Neural progenitor cell (in vitro differentiated cells): Measurements from ENCODE around the gene SARDH.

Experiments
- CTCF ChIP-seq: fragments of 200-600 bp; sonication (generic); IDR thresholded peaks from 2 replicates; pipeline ENCODE4 v1.5.1; 2017; ENCODE audit warnings: antibody characterized with exemption, mild to moderate bottlenecking
- EZH2 ChIP-seq: fragments of 200-600 bp; sonication (generic); IDR thresholded peaks from 2 replicates; pipeline ENCODE4 v1.6.1; 2017; ENCODE audit warnings: antibody characterized with exemption, mild to moderate bottlenecking, moderate library complexity

GRCh38 chr9:133701321-133701980 lies 36.7 kb downstream of the SARDH start:
- no peak for TF ChIP-seq CTCF
- TF ChIP-seq EZH2 = no peak
